Smooth muscle cell (in vitro differentiated cells): ENCODE data around the gene GIGYF2. TPM values are rescaled to one million over a fixed set of nuclear protein-coding genes. Genes with fewer than 3 reads are reported as not detected.

ENCODE experiments used
- DNase-seq: peaks from one replicate; lab custom pipeline; 2025; ENCODE audit not compliant: unreplicated experiment; lab: John Stamatoyannopoulos, UW
- H2AFZ ChIP-seq: fragments of 200-600 bp; sonication (generic); 2 replicates; pipeline ENCODE4 v1.6.0; 2016; ENCODE audit warnings: antibody characterized with exemption, low read depth, mild to moderate bottlenecking
- H3F3A ChIP-seq: fragments of 200-600 bp; sonication (generic); 2 replicates; pipeline ENCODE4 v1.6.0; 2017; ENCODE audit warnings: antibody characterized with exemption, low read depth
- H3K27ac ChIP-seq: fragments of 200-600 bp; sonication (generic); 2 replicates; pipeline ENCODE4 v1.5.1; 2016; ENCODE audit warnings: low read depth, mild to moderate bottlenecking
- H3K27me3 ChIP-seq: fragments of 200-600 bp; sonication (generic); 2 replicates; pipeline ENCODE4 v1.6.1; 2016; ENCODE audit warnings: low read depth, mild to moderate bottlenecking
- H3K36me3 ChIP-seq: fragments of 200-600 bp; sonication (generic); 2 replicates; pipeline ENCODE4 v1.5.1; 2016; ENCODE audit warnings: low read depth
- H3K4me1 ChIP-seq: fragments of 200-600 bp; sonication (generic); 2 replicates; pipeline ENCODE4 v1.5.1; 2016; ENCODE audit warnings: low read depth
- H3K4me2 ChIP-seq: fragments of 200-600 bp; sonication (generic); 2 replicates; pipeline ENCODE4 v1.6.0; 2016; ENCODE audit warnings: mild to moderate bottlenecking
- H3K4me3 ChIP-seq: fragments of 200-600 bp; sonication (generic); 2 replicates; pipeline ENCODE4 v1.5.1; 2016; ENCODE audit warnings: mild to moderate bottlenecking
- H3K79me2 ChIP-seq: fragments of 200-600 bp; sonication (generic); 2 replicates; pipeline ENCODE4 v1.6.0; 2016; ENCODE audit warnings: low read depth, mild to moderate bottlenecking
- H3K9ac ChIP-seq: fragments of 200-600 bp; sonication (generic); 2 replicates; pipeline ENCODE4 v1.6.0; 2016; ENCODE audit warnings: low read depth
- H3K9me3 ChIP-seq: fragments of 200-600 bp; sonication (generic); replicated peaks from 2 replicates; pipeline ENCODE4 v1.5.1; 2016; ENCODE audit warnings: low read depth
- H4K20me1 ChIP-seq: fragments of 200-600 bp; sonication (generic); 2 replicates; pipeline ENCODE4 v1.6.0; 2016; ENCODE audit warnings: low read depth
- CTCF ChIP-seq: fragments of 200-600 bp; sonication (generic); IDR thresholded peaks from 2 replicates; pipeline ENCODE4 v1.5.1; 2017; ENCODE audit warnings: borderline replicate concordance, mild to moderate bottlenecking, antibody characterized with exemption; ENCODE audit not compliant: insufficient read depth, poor library complexity, severe bottlenecking
- WGBS: methylation state at CpG from one replicate; pipeline ENCODE4 v1.1.7; 2016; ENCODE audit warnings: low lambda C conversion rate; 5-methylcytosine and 5-hydroxymethylcytosine counted together
- polyA plus RNA-seq: library from polyadenylated mRNA; unstranded; fragments of >200 nt; fragmentation: Nextera tagmentation; extraction: Ambion mirVana; gene quantifications from 2 replicates; pipeline ENCODE4 v1.2.1, GENCODE V29; 2016
- total RNA-seq: library from RNA; depleted of rRNA; stranded (reverse); fragments of >200 nt; gene quantifications from 2 replicates; pipeline ENCODE4 v1.2.3, GENCODE V29; 2014

The GIGYF2 gene
- total and polyA plus RNA-seq, 2 experiments from 2014 or later, result 16.2 to 57.6 TPM

- peaks cover 25% of the 10 kb centered on the region for H3K4me1 ChIP-seq
- H3K4me3 ChIP-seq, result peak overlapping the region; percentile 97
- TF ChIP-seq CTCF, result no peak
- H3K4me2 ChIP-seq, result peak overlapping the region; percentile 93
- peak overlapping the region; percentile 87 for H2AFZ ChIP-seq
- no peaks in the 10 kb centered on the region for H3K27me3 ChIP-seq
- H3K27ac ChIP-seq, result peak overlapping the region; percentile 94
- no peaks in the 10 kb centered on the region for H3K36me3 ChIP-seq
- no peaks in the 10 kb centered on the region for H3F3A ChIP-seq
- peaks cover 54% of the 10 kb centered on the region for H3K79me2 ChIP-seq
- no peak for DNase-seq
- WGBS, result under 1% methylated on average over 11 of the region's 11 CpGs
- H4K20me1 ChIP-seq, result peaks cover 45% of the 10 kb centered on the region
- H3K9me3 ChIP-seq, result no peaks in the 10 kb centered on the region
- peak overlapping the region; percentile 98 for H3K9ac ChIP-seq
Measured at GRCh38 chr2:232697807-232698110, 628 bp downstream of the GIGYF2 start.

- Histone ChIP-seq H3K27ac (peak overlapping the region; percentile 94), H4K20me1 (peaks cover 54% of the 10 kb centered on the region), H3K4me1 (peaks cover 25% of the 10 kb centered on the region), H2AFZ (no peak overlapping the region), H3K9me3 (no peaks in the 10 kb centered on the region), H3F3A (no peaks in the 10 kb centered on the region), H3K4me2 (peak overlapping the region; percentile 93), H3K79me2 (peaks cover 61% of the 10 kb centered on the region), H3K36me3 (no peaks in the 10 kb centered on the region), H3K4me3 (peak overlapping the region; percentile 97), H3K9ac (peak overlapping the region; percentile 98), H3K27me3 (no peaks in the 10 kb centered on the region)
- whole genome bisulfite sequencing, result 69% methylated on average over 4 of the region's 4 CpGs
- no peak for TF ChIP-seq CTCF
- DNase-seq, result no peak
Measured at GRCh38 chr2:232698556-232699091, 1.5 kb downstream of the GIGYF2 start.

- Histone ChIP-seq H3K36me3 (no peaks in the 10 kb centered on the region), H3K9ac (peak overlapping the region; percentile 98), H3K9me3 (no peaks in the 10 kb centered on the region), H3F3A (no peaks in the 10 kb centered on the region), H3K4me2 (peak overlapping the region; percentile 93), H3K27ac (no peak overlapping the region), H4K20me1 (peaks cover 59% of the 10 kb centered on the region), H3K4me3 (peak overlapping the region; percentile 97), H3K79me2 (peaks cover 66% of the 10 kb centered on the region), H3K27me3 (no peaks in the 10 kb centered on the region), H2AFZ (no peak overlapping the region), H3K4me1 (peaks cover 25% of the 10 kb centered on the region)
- 74% methylated on average over 2 of the region's 2 CpGs for WGBS
- TF ChIP-seq CTCF, result no peak
- no peak for DNase-seq
Measured at GRCh38 chr2:232699110-232699509, 2.0 kb downstream of the GIGYF2 start.

GRCh38 chr2:232700154-232700553 lies 3.0 kb downstream of the GIGYF2 start:
- Histone ChIP-seq H3K4me2 (peak overlapping the region; percentile 93), H3F3A (no peaks in the 10 kb centered on the region), H2AFZ (no peak overlapping the region), H3K79me2 (peaks cover 76% of the 10 kb centered on the region), H3K4me3 (no peak overlapping the region), H3K9ac (no peak overlapping the region), H3K27me3 (no peaks in the 10 kb centered on the region), H4K20me1 (peaks cover 67% of the 10 kb centered on the region), H3K9me3 (no peaks in the 10 kb centered on the region), H3K27ac (no peak overlapping the region), H3K36me3 (no peaks in the 10 kb centered on the region), H3K4me1 (peaks cover 25% of the 10 kb centered on the region)
- TF ChIP-seq CTCF, result no peak
- DNase-seq, result no peak
- 96% methylated on average over 1 of the region's 1 CpG for WGBS
